Effector memory CD8-positive, alpha-beta T cell (primary cell): ENCODE measurements around the gene CDK14.

ENCODE experiments used
- ATAC-seq: fragments of 150-1000 bp; cut with Tn5 transposase; replicated peaks from 2 replicates; pipeline ENCODE4 v1.10.0; 2021; ENCODE audit warnings: mild to moderate bottlenecking, moderate library complexity
- DNase-seq, 3 experiments: peaks; one replicate each; pipeline ENCODE4 v3.0.0; 2021
- H3K27ac Mint-ChIP-seq, 2 donors: one replicate each; pipeline ENCODE4 v1.8.0; 2022; ENCODE audit warnings: mild to moderate bottlenecking in 2 of 2, mixed read lengths in 2 of 2, moderate library complexity in 2 of 2
- H3K27me3 Mint-ChIP-seq, 2 donors: one replicate each; pipeline ENCODE4 v1.8.0; 2022; ENCODE audit warnings: mixed read lengths in 2 of 2
- H3K36me3 Mint-ChIP-seq: one replicate; pipeline ENCODE4 v1.8.0; 2022; ENCODE audit warnings: mild to moderate bottlenecking, moderate library complexity, mixed read lengths; ENCODE audit not compliant: insufficient read depth
- H3K4me1 Mint-ChIP-seq, 2 donors: one replicate each; pipeline ENCODE4 v1.8.0; 2022; ENCODE audit warnings: low read depth in 2 of 2, mixed read lengths in 2 of 2
- H3K4me3 Mint-ChIP-seq, 2 donors: one replicate each; pipeline ENCODE4 v1.8.0; 2022; ENCODE audit warnings: mild to moderate bottlenecking in 2 of 2, mixed read lengths in 2 of 2, moderate library complexity in 2 of 2
- H3K9me3 Mint-ChIP-seq, 2 donors: one replicate each; pipeline ENCODE4 v1.8.0; 2022; ENCODE audit warnings: mixed read lengths in 2 of 2

The CDK14 gene

GRCh38 chr7:91005024-91005423 lies 408.9 kb downstream of the CDK14 start:
- Mint-ChIP-seq H3K4me1 (no peaks in the 10 kb centered on the region), H3K27me3 (no peaks in the 10 kb centered on the region), H3K27ac (no peak overlapping the region), H3K36me3 (no peaks in the 10 kb centered on the region), H3K4me3 (no peak overlapping the region), H3K9me3 (peaks cover 0 to 10% of the 10 kb centered on the region in 2 donors)
- no peak for ATAC-seq
- no peak for DNase-seq

GRCh38 chr7:91005841-91006240 lies 409.7 kb downstream of the CDK14 start:
- no peaks in the 10 kb centered on the region for H3K4me1 Mint-ChIP-seq
- no peak for DNase-seq
- H3K4me3 Mint-ChIP-seq: no peak overlapping the region
- no peaks in the 10 kb centered on the region for H3K27me3 Mint-ChIP-seq
- no peak for ATAC-seq
- H3K9me3 Mint-ChIP-seq: peaks cover 0 to 6% of the 10 kb centered on the region in 2 donors
- H3K36me3 Mint-ChIP-seq: no peaks in the 10 kb centered on the region
- no peak overlapping the region for H3K27ac Mint-ChIP-seq

- H3K4me1 Mint-ChIP-seq: no peaks in the 10 kb centered on the region
- no peaks in the 10 kb centered on the region for H3K27me3 Mint-ChIP-seq
- no peak for DNase-seq
- no peaks in the 10 kb centered on the region for H3K36me3 Mint-ChIP-seq
- no peak overlapping the region for H3K27ac Mint-ChIP-seq
- no peak for ATAC-seq
- peaks cover 0 to 9% of the 10 kb centered on the region in 2 donors for H3K9me3 Mint-ChIP-seq
- no peak overlapping the region for H3K4me3 Mint-ChIP-seq
Measured at GRCh38 chr7:91007371-91007770, 411.2 kb downstream of the CDK14 start.

GRCh38 chr7:91013078-91013477 lies 417.0 kb downstream of the CDK14 start:
- Mint-ChIP-seq H3K4me1 (no peaks in the 10 kb centered on the region), H3K27me3 (no peaks in the 10 kb centered on the region), H3K4me3 (no peak overlapping the region), H3K27ac (no peak overlapping the region), H3K9me3 (peaks cover 0 to 3% of the 10 kb centered on the region in 2 donors), H3K36me3 (no peaks in the 10 kb centered on the region)
- no peak for DNase-seq
- ATAC-seq: no peak

GRCh38 chr7:91019686-91020385 lies 423.7 kb downstream of the CDK14 start:
- no peak for ATAC-seq
- DNase-seq: no peak
- H3K4me3 Mint-ChIP-seq: no peak overlapping the region
- peaks cover 0 to 7% of the 10 kb centered on the region in 2 donors for H3K9me3 Mint-ChIP-seq
- H3K27ac Mint-ChIP-seq: no peak overlapping the region
- no peaks in the 10 kb centered on the region for H3K4me1 Mint-ChIP-seq
- H3K27me3 Mint-ChIP-seq: no peaks in the 10 kb centered on the region
- H3K36me3 Mint-ChIP-seq: no peaks in the 10 kb centered on the region

GRCh38 chr7:91020636-91021385 lies 424.7 kb downstream of the CDK14 start:
- H3K4me1 Mint-ChIP-seq: no peaks in the 10 kb centered on the region

GRCh38 chr7:91021956-91022355 lies 425.8 kb downstream of the CDK14 start:
- H3K4me3 Mint-ChIP-seq: no peak overlapping the region
- H3K27me3 Mint-ChIP-seq: no peaks in the 10 kb centered on the region
- no peaks in the 10 kb centered on the region for H3K36me3 Mint-ChIP-seq
- H3K4me1 Mint-ChIP-seq: no peaks in the 10 kb centered on the region
- DNase-seq (no peak), ATAC-seq (no peak)
- H3K27ac Mint-ChIP-seq: no peak overlapping the region
- peaks cover 0 to 9% of the 10 kb centered on the region in 2 donors for H3K9me3 Mint-ChIP-seq

More at GRCh38 chr7:91020636-91021385, 424.7 kb downstream of the CDK14 start:
- ATAC-seq (no peak), DNase-seq (no peak)
- Mint-ChIP-seq H3K9me3 (peaks cover 0 to 7% of the 10 kb centered on the region in 2 donors), H3K4me3 (no peak overlapping the region), H3K27me3 (no peaks in the 10 kb centered on the region), H3K36me3 (no peaks in the 10 kb centered on the region), H3K27ac (no peak overlapping the region)

- Mint-ChIP-seq H3K9me3 (peaks cover 2 to 6% of the 10 kb centered on the region in 2 donors), H3K4me3 (no peak overlapping the region), H3K27ac (no peak overlapping the region), H3K36me3 (no peaks in the 10 kb centered on the region), H3K4me1 (no peaks in the 10 kb centered on the region), H3K27me3 (no peaks in the 10 kb centered on the region)
- no peak for DNase-seq
- ATAC-seq: no peak
Measured at GRCh38 chr7:91025906-91026390, 429.8 kb downstream of the CDK14 start.

GRCh38 chr7:91029688-91030087 lies 433.6 kb downstream of the CDK14 start:
- no peaks in the 10 kb centered on the region for H3K36me3 Mint-ChIP-seq
- no peaks in the 10 kb centered on the region for H3K27me3 Mint-ChIP-seq
- ATAC-seq (no peak), DNase-seq (no peak)
- H3K9me3 Mint-ChIP-seq: peaks cover 2 to 6% of the 10 kb centered on the region in 2 donors
- H3K4me3 Mint-ChIP-seq: no peak overlapping the region
- no peaks in the 10 kb centered on the region for H3K4me1 Mint-ChIP-seq
- no peak overlapping the region for H3K27ac Mint-ChIP-seq

- no peaks in the 10 kb centered on the region for H3K27me3 Mint-ChIP-seq
- DNase-seq (no peak), ATAC-seq (no peak)
- H3K27ac Mint-ChIP-seq: no peak overlapping the region
- H3K36me3 Mint-ChIP-seq: no peaks in the 10 kb centered on the region
- peaks cover 2 to 6% of the 10 kb centered on the region in 2 donors for H3K9me3 Mint-ChIP-seq
- H3K4me3 Mint-ChIP-seq: no peak overlapping the region
- no peaks in the 10 kb centered on the region for H3K4me1 Mint-ChIP-seq
Measured at GRCh38 chr7:91030680-91031380, 434.7 kb downstream of the CDK14 start.

- Mint-ChIP-seq H3K36me3 (no peaks in the 10 kb centered on the region), H3K27ac (no peak overlapping the region), H3K4me1 (no peaks in the 10 kb centered on the region), H3K27me3 (no peaks in the 10 kb centered on the region), H3K9me3 (peaks cover 0 to 6% of the 10 kb centered on the region in 2 donors), H3K4me3 (no peak overlapping the region)
- ATAC-seq: no peak
- DNase-seq: no peak
Measured at GRCh38 chr7:91031757-91032156, 435.6 kb downstream of the CDK14 start.

GRCh38 chr7:91033574-91033973 lies 437.5 kb downstream of the CDK14 start:
- Mint-ChIP-seq H3K36me3 (no peaks in the 10 kb centered on the region), H3K27me3 (no peaks in the 10 kb centered on the region), H3K4me3 (no peak overlapping the region), H3K4me1 (no peaks in the 10 kb centered on the region), H3K27ac (no peak overlapping the region), H3K9me3 (peaks cover 0 to 7% of the 10 kb centered on the region in 2 donors)
- no peak for ATAC-seq
- no peak for DNase-seq

GRCh38 chr7:91034459-91035368 lies 438.6 kb downstream of the CDK14 start:
- H3K27me3 Mint-ChIP-seq: no peaks in the 10 kb centered on the region
- ATAC-seq: no peak
- H3K4me3 Mint-ChIP-seq: no peak overlapping the region
- H3K36me3 Mint-ChIP-seq: no peaks in the 10 kb centered on the region
- no peak overlapping the region for H3K27ac Mint-ChIP-seq
- peaks cover 4 to 13% of the 10 kb centered on the region in 2 donors for H3K9me3 Mint-ChIP-seq
- no peaks in the 10 kb centered on the region for H3K4me1 Mint-ChIP-seq
- no peak for DNase-seq
